Activated gamma-delta T cell treated with Interleukin-2 at 50 U/mL for 16 hours (primary cell): ENCODE results near the gene EN1.

Experiments
- DNase-seq: peaks from one replicate; pipeline ENCODE4 v3.0.0-alpha.2; 2020

EN1 gene

GRCh38 chr2:118842661-118843482 lies 4.6 kb downstream of the EN1 start:
- DNase-seq, result no peak

GRCh38 chr2:118841828-118842461 lies 5.5 kb downstream of the EN1 start:
- DNase-seq, result no peak

- no peak for DNase-seq
Measured at GRCh38 chr2:118841450-118841827, 6.0 kb downstream of the EN1 start.

- no peak for DNase-seq
Measured at GRCh38 chr2:118838741-118839455, 8.6 kb downstream of the EN1 start.

- DNase-seq, result no peak
Measured at GRCh38 chr2:118837621-118838020, 9.8 kb downstream of the EN1 start.

- DNase-seq, result no peak
Measured at GRCh38 chr2:118837067-118837466, 10.4 kb downstream of the EN1 start.

- no peak for DNase-seq
Measured at GRCh38 chr2:118836411-118836930, 11.0 kb downstream of the EN1 start.

- no peak for DNase-seq
Measured at GRCh38 chr2:118835746-118836410, 11.6 kb downstream of the EN1 start.

GRCh38 chr2:118834901-118835745 lies 12.3 kb downstream of the EN1 start:
- DNase-seq, result no peak

- no peak for DNase-seq
Measured at GRCh38 chr2:118834440-118834810, 13.0 kb downstream of the EN1 start.

GRCh38 chr2:118833716-118834439 lies 13.6 kb downstream of the EN1 start:
- DNase-seq, result no peak

GRCh38 chr2:118832791-118833715 lies 14.4 kb downstream of the EN1 start:
- no peak for DNase-seq

GRCh38 chr2:118832071-118832790 lies 15.2 kb downstream of the EN1 start:
- DNase-seq, result no peak

GRCh38 chr2:118830881-118831280 lies 16.6 kb downstream of the EN1 start:
- DNase-seq, result no peak

- DNase-seq, result no peak
Measured at GRCh38 chr2:118830118-118830517, 17.3 kb downstream of the EN1 start.

GRCh38 chr2:118826093-118826492 lies 21.4 kb downstream of the EN1 start:
- DNase-seq, result no peak

- DNase-seq, result no peak
Measured at GRCh38 chr2:118823633-118824032, 23.8 kb downstream of the EN1 start.

- DNase-seq, result no peak
Measured at GRCh38 chr2:118822572-118822971, 24.9 kb downstream of the EN1 start.

- DNase-seq, result no peak
Measured at GRCh38 chr2:118822015-118822414, 25.4 kb downstream of the EN1 start.

- no peak for DNase-seq
Measured at GRCh38 chr2:118817469-118817868, 30.0 kb downstream of the EN1 start.
